GM19397 (cell line): Measurements from ENCODE around the gene SLC1A5.
A peak's percentile ranks its signal among the peaks of the same experiment; 100 is the strongest.
"Not testable (repeated sequence)": the region's sequence is repeated elsewhere in the genome, so short reads cannot be mapped to it uniquely, and the experiment has no call there.

ENCODE experiments used
- ATAC-seq: cut with Tn5 transposase; IDR thresholded peaks from one replicate; pipeline ENCODE4 v1.9.1; 2021; ENCODE audit warnings: mild to moderate bottlenecking, moderate library complexity; ENCODE audit not compliant: unreplicated experiment

Gene SLC1A5

GRCh38 chr19:46772170-46773017 is 16.0 kb downstream of the SLC1A5 start:
- ATAC-seq = no peak

GRCh38 chr19:46768746-46769145 is 19.6 kb downstream of the SLC1A5 start:
- ATAC-seq = not testable (repeated sequence)

- no peak for ATAC-seq
These were observed 21.7 kb downstream of the SLC1A5 start for GRCh38 chr19:46766569-46767317.

- no peak for ATAC-seq
These were observed 23.5 kb downstream of the SLC1A5 start for GRCh38 chr19:46764817-46765291.

- no peak for ATAC-seq
These were observed 26.0 kb downstream of the SLC1A5 start for GRCh38 chr19:46762245-46762890.

GRCh38 chr19:46761418-46761831 is 27.0 kb downstream of the SLC1A5 start:
- ATAC-seq = no peak

GRCh38 chr19:46760897-46761296 is 27.5 kb downstream of the SLC1A5 start:
- ATAC-seq = not testable (repeated sequence)

GRCh38 chr19:46760363-46760762 is 28.0 kb downstream of the SLC1A5 start:
- ATAC-seq = no peak

GRCh38 chr19:46759817-46760333 is 28.5 kb downstream of the SLC1A5 start:
- no peak for ATAC-seq

GRCh38 chr19:46759206-46759605 is 29.2 kb downstream of the SLC1A5 start:
- ATAC-seq = no peak

- no peak for ATAC-seq
These were observed 31.9 kb downstream of the SLC1A5 start for GRCh38 chr19:46756544-46756888.

GRCh38 chr19:46755853-46756543 is 32.4 kb downstream of the SLC1A5 start:
- ATAC-seq = no peak

GRCh38 chr19:46755077-46755852 is 33.1 kb downstream of the SLC1A5 start:
- ATAC-seq = no peak

- ATAC-seq = no peak
These were observed 34.8 kb downstream of the SLC1A5 start for GRCh38 chr19:46753420-46754155.

- no peak for ATAC-seq
These were observed 39.9 kb downstream of the SLC1A5 start for GRCh38 chr19:46748325-46749109.

- peak; percentile 72 for ATAC-seq
These were observed 41.9 kb downstream of the SLC1A5 start, which contains the start of gene STRN4 for GRCh38 chr19:46746281-46747057. STRN4 (minus strand) TSS chr19:46746450; CDS start chr19:46746430, 20 bp downstream.

GRCh38 chr19:46745521-46746280 is 42.7 kb downstream of the SLC1A5 start, which contains the start of gene FKRP:
FKRP (plus strand) TSS chr19:46746057; CDS start chr19:46755451, 9,394 bp downstream.
- peak; percentile 55 for ATAC-seq
